ENCODE data around the gene TRERF1. TPM values are rescaled to one million over a fixed set of nuclear protein-coding genes. Genes with fewer than 3 reads are reported as not detected.

TRERF1 gene
- total and polyA plus RNA-seq, 7 donors, result 0.21 to 0.99 (median 0.44) TPM

- DNase-seq, result no peak
- no peaks in the 10 kb centered on the region for H3K9me3 ChIP-seq
- intact Hi-C loops (cut with DNase I), result no loop called here
Measured at GRCh38 chr6:42225029-42225339, 226.7 kb downstream of the TRERF1 start.

GRCh38 chr6:42224222-42225028 lies 227.3 kb downstream of the TRERF1 start:
- no peaks in the 10 kb centered on the region for H3K4me1 ChIP-seq
- H3K27ac ChIP-seq, result no peak overlapping the region
- WGBS, 3 donors, result 70 to 85% (median 80%) methylated on average over 12 of the region's 12 CpGs
- DNase-seq, result no peak
- no peak overlapping the region for H3K4me3 ChIP-seq
- no peak for TF ChIP-seq CTCF (IDR thresholded peaks at IDR 0.05)
- intact Hi-C loops (cut with DNase I), result no loop called here
- ATAC-seq, result no peak
- no peaks in the 10 kb centered on the region for H3K36me3 ChIP-seq (ENCODE audit: insufficient read depth in 1 of 2, low read depth in 1 of 2)
- no peaks in the 10 kb centered on the region for H3K27me3 ChIP-seq (ENCODE audit: insufficient read depth in 3 of 3, low read length in 2 of 3)
- no peaks in the 10 kb centered on the region for H3K9me3 ChIP-seq

More at GRCh38 chr6:42225029-42225339, 226.7 kb downstream of the TRERF1 start:
- Histone ChIP-seq H3K27ac (no peak overlapping the region), H3K27me3 (ENCODE audit: insufficient read depth in 3 of 3, low read length in 2 of 3) (no peaks in the 10 kb centered on the region), H3K36me3 (ENCODE audit: insufficient read depth in 1 of 2, low read depth in 1 of 2) (no peaks in the 10 kb centered on the region), H3K4me1 (no peaks in the 10 kb centered on the region), H3K4me3 (no peak overlapping the region)
- no peak for TF ChIP-seq CTCF (IDR thresholded peaks at IDR 0.05)
- no peak for ATAC-seq

- intact Hi-C loops (cut with DNase I), result no loop called here
- Histone ChIP-seq H3K4me3 (no peak overlapping the region), H3K9me3 (no peaks in the 10 kb centered on the region), H3K4me1 (no peaks in the 10 kb centered on the region), H3K27ac (no peak overlapping the region), H3K27me3 (ENCODE audit: insufficient read depth in 3 of 3, low read length in 2 of 3) (no peaks in the 10 kb centered on the region), H3K36me3 (ENCODE audit: insufficient read depth in 1 of 2, low read depth in 1 of 2) (no peaks in the 10 kb centered on the region)
- ATAC-seq (no peak), DNase-seq (no peak)
- no peak for TF ChIP-seq CTCF (IDR thresholded peaks at IDR 0.05)
- WGBS, 3 donors, result 77 to 90% (median 84%) methylated on average over 7 of the region's 7 CpGs
Measured at GRCh38 chr6:42222448-42222847, 229.3 kb downstream of the TRERF1 start.

- Histone ChIP-seq H3K36me3 (ENCODE audit: insufficient read depth in 1 of 2, low read depth in 1 of 2) (no peaks in the 10 kb centered on the region), H3K27me3 (ENCODE audit: insufficient read depth in 3 of 3, low read length in 2 of 3) (no peaks in the 10 kb centered on the region), H3K4me1 (peaks cover 6% of the 10 kb centered on the region), H3K9me3 (no peaks in the 10 kb centered on the region), H3K4me3 (no peak overlapping the region), H3K27ac (no peak overlapping the region)
- TF ChIP-seq CTCF (IDR thresholded peaks at IDR 0.05), result no peak
- DNase-seq (no peak), ATAC-seq (no peak)
- intact Hi-C loops (cut with DNase I), result no loop called here
- 72 to 81% (median 77%) methylated on average over 4 of the region's 4 CpGs for WGBS, 3 donors
Measured at GRCh38 chr6:42221546-42221945, 230.2 kb downstream of the TRERF1 start.

- no peaks in the 10 kb centered on the region for H3K36me3 ChIP-seq (ENCODE audit: insufficient read depth in 1 of 2, low read depth in 1 of 2)
- no peak for DNase-seq
- no peaks in the 10 kb centered on the region for H3K27me3 ChIP-seq (ENCODE audit: insufficient read depth in 3 of 3, low read length in 2 of 3)
- 65 to 77% (median 66%) methylated on average over 6 of the region's 6 CpGs for WGBS, 3 donors
- peaks cover 8% of the 10 kb centered on the region for H3K4me1 ChIP-seq
- TF ChIP-seq CTCF (IDR thresholded peaks at IDR 0.05), result no peak
- no peaks in the 10 kb centered on the region for H3K9me3 ChIP-seq
- no peak overlapping the region for H3K27ac ChIP-seq
- intact Hi-C loops (cut with DNase I), result no loop called here
- no peak for ATAC-seq
- H3K4me3 ChIP-seq, result no peak overlapping the region
Measured at GRCh38 chr6:42220807-42221206, 230.9 kb downstream of the TRERF1 start.
